ENCODE data around the gene SLC35B1. TPM values are rescaled to one million over a fixed set of nuclear protein-coding genes. Genes with fewer than 3 reads are reported as not detected.
"Not testable (repeated sequence)": the region's sequence is repeated elsewhere in the genome, so short reads cannot be mapped to it uniquely, and the experiment has no call there.

SLC35B1 gene
- total RNA-seq, 4 donors from 2014 or later: 17.9 to 35.6 (median 19.5) TPM

DNA sequence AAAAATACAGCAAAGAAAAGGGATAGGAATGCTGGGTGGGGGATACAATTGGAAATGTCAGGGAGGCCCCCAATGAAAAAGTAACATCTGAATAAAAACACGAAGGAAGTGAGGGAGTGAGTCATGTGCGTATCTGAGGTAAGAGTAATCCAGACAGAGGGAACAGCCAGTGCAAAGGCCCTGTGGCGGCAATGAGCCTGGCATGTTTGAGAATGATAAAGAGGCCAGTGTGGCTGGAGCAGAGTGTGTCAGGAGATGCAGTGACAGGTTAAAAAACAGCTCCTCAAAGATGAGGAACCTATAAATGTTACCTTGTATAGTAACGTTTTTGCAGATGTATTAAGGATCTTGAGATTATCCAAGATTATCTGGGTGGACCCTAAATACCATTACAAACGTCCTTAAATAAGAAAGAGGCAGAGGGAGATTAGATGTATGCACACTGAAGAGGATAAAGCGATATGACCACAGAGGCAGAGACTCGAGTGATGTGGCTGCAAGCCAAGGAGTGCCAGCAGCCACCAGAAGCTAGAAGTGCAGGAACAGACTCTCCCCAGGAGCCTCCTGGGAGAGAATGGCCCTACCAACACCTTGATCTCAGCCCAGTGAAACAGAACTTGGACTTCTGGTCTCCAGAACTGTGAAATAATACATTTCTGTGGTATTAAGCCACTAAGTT lies 17.8 kb upstream of the SLC35B1 start:
- no peak overlapping the region for H3K4me3 ChIP-seq
- no peak for TF ChIP-seq POLR2AphosphoS5 (IDR thresholded peaks at IDR 0.05)
- TF ChIP-seq, protein P1, sequence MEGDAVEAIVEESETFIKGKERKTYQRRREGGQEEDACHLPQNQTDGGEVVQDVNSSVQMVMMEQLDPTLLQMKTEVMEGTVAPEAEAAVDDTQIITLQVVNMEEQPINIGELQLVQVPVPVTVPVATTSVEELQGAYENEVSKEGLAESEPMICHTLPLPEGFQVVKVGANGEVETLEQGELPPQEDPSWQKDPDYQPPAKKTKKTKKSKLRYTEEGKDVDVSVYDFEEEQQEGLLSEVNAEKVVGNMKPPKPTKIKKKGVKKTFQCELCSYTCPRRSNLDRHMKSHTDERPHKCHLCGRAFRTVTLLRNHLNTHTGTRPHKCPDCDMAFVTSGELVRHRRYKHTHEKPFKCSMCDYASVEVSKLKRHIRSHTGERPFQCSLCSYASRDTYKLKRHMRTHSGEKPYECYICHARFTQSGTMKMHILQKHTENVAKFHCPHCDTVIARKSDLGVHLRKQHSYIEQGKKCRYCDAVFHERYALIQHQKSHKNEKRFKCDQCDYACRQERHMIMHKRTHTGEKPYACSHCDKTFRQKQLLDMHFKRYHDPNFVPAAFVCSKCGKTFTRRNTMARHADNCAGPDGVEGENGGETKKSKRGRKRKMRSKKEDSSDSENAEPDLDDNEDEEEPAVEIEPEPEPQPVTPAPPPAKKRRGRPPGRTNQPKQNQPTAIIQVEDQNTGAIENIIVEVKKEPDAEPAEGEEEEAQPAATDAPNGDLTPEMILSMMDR (IDR thresholded peaks at IDR 0.05): no peak
- no peak for TF ChIP-seq POLR2A (IDR thresholded peaks at IDR 0.05)
- no peak for TF ChIP-seq EP300 (IDR thresholded peaks at IDR 0.05)
- H3K9me3 ChIP-seq: no peaks in the 10 kb centered on the region
- no peaks in the 10 kb centered on the region for H3K27me3 ChIP-seq
- H3K4me1 ChIP-seq: peaks cover 7 to 83% (median 41%) of the 10 kb centered on the region in 3 donors
- H3K27ac ChIP-seq: peak overlapping the region in 3 of 4 donors; percentile 75 to 86 (median 80)
- peaks cover 0 to 21% of the 10 kb centered on the region in 2 donors for H3K36me3 ChIP-seq
- ATAC-seq: no peak
- 78 to 83% methylated on average over 7 of the region's 7 CpGs for WGBS, 2 donors (ENCODE audit: low coverage in 1 of 2)

DNA sequence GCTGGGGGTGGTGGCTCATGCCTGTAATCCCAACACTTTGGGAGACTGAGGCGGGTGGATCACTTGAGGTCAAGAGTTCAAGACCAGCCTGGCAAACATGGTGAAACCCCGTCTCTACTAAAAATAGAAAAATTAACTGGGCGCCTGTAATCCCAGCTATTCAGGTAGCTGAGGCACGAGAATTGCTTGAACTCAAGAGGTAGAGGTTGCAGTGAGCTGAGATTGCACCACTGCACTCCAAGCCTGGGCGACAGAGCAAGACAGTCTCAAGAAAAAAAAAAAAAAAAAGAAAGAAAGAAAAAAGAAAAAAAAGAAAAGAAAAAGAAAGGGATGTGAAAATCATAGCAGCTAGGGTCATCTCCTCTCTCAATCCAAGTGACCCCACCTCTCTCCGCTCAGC lies 16.8 kb upstream of the SLC35B1 start:
- H3K27ac ChIP-seq: peak overlapping the region; percentile 25 to 86 (median 78)
- WGBS, 2 donors (ENCODE audit: low coverage in 1 of 2): 81 to 100% methylated on average over 2 to 6 of the region's 6 CpGs
- H3K4me1 ChIP-seq: peaks cover 5 to 83% (median 38%) of the 10 kb centered on the region in 3 donors
- H3K9me3 ChIP-seq, ATAC-seq, H3K27me3 ChIP-seq, H3K4me3 ChIP-seq: not testable (repeated sequence)
- peaks cover 0 to 30% of the 10 kb centered on the region in 2 donors for H3K36me3 ChIP-seq

DNA sequence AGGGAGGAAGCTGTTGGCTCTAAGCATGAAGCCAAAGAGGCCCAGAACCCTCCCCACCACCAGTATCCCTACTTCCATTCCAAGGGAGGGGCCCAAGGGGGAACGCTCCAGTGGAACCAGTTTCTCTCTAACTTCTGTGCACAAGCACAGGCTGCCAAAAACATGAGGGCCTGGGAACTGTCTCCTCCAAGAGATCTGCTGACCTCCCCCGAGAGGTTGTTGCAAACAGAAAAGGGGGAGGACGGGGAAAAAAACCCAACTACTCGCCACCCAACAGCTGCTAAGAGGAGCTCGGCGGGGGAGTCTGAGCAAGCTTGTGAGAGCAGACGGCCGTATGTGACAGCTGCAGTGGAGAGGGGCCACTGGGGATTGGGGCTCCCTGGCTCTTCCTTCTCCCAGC lies 15.7 kb upstream of the SLC35B1 start:
- peak; percentile 80 for ATAC-seq
- Histone ChIP-seq H3K27ac (peak overlapping the region; percentile 45 to 86 (median 78)), H3K4me1 (peaks cover 5 to 74% (median 27%) of the 10 kb centered on the region in 3 donors), H3K36me3 (peaks cover 0 to 41% of the 10 kb centered on the region in 2 donors), H3K4me3 (no peak overlapping the region), H3K27me3 (no peaks in the 10 kb centered on the region), H3K9me3 (no peaks in the 10 kb centered on the region)
- WGBS, 2 donors (ENCODE audit: low coverage in 1 of 2): 0 to 22% methylated on average over 1 to 3 of the region's 8 CpGs
- no peak for TF ChIP-seq POLR2A (IDR thresholded peaks at IDR 0.05)
- TF ChIP-seq EP300 (IDR thresholded peaks at IDR 0.05): no peak
- TF ChIP-seq, protein P1 (IDR thresholded peaks at IDR 0.05): no peak
- no peak for TF ChIP-seq POLR2AphosphoS5 (IDR thresholded peaks at IDR 0.05)

DNA sequence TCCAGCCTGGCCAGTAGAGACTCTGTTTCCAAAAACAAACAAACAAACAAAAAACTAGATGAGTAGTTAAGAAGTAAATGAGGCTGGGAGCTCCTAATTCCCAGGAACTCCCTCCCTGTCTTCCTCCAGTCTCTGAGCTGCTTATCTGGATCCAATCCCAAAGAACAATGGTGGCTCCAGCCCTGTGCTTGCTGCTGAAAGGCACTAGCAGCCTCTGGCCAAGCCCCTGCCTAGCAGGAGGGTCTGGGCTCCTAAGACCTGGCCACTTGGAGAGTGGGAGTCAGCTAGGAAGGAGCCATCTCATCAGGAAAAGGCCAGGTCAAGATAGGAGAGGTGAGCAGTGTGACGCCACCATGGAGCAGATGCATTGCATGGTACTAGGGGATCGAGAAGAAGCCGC lies 14.3 kb upstream of the SLC35B1 start:
- 92% methylated on average over 2 of the region's 3 CpGs; no CpG with 5 or more reads in 1 of the 2 donors for WGBS, 2 donors (ENCODE audit: low coverage in 1 of 2)
- Histone ChIP-seq H3K4me3 (no peak overlapping the region), H3K27ac (peak overlapping the region in 3 of 4 donors; percentile 75 to 86 (median 80)), H3K27me3 (no peaks in the 10 kb centered on the region), H3K4me1 (peaks cover 5 to 69% (median 23%) of the 10 kb centered on the region in 3 donors), H3K9me3 (no peaks in the 10 kb centered on the region), H3K36me3 (peaks cover 0 to 55% of the 10 kb centered on the region in 2 donors)
- no peak for TF ChIP-seq EP300 (IDR thresholded peaks at IDR 0.05)
- TF ChIP-seq POLR2AphosphoS5 (IDR thresholded peaks at IDR 0.05): no peak
- TF ChIP-seq, protein P1 (IDR thresholded peaks at IDR 0.05): no peak
- TF ChIP-seq POLR2A (IDR thresholded peaks at IDR 0.05): no peak
- ATAC-seq: no peak

DNA sequence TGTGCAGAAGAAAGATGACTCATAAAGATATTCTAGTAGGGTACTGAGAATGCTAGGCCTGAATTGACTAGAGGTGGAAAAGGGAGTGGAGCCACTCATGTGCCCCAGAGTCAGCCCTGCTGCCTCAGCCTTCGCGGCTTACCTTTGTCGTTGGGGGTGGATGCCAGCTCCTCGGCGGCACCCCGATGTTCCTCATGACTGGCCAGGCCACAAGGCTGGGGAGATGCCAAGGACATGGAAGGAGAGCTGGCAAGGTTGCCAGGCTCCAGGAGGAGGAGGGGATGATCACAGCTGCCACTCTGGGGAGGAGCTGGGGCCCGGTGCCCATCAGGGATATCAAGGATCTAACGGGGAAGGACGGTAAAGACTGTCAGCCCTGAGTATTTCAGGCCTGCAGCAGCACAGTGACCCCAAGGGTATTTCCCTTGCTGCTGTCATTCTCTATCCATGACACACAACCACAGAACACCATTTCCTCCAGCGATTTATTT lies 9.7 kb upstream of the SLC35B1 start:
- peaks cover 0 to 58% (median 4%) of the 10 kb centered on the region in 3 donors for H3K4me1 ChIP-seq
- ATAC-seq: no peak
- H3K4me3 ChIP-seq: no peak overlapping the region
- H3K36me3 ChIP-seq: peaks cover 0 to 89% of the 10 kb centered on the region in 2 donors
- H3K9me3 ChIP-seq: no peaks in the 10 kb centered on the region
- no peaks in the 10 kb centered on the region for H3K27me3 ChIP-seq
- H3K27ac ChIP-seq: peak overlapping the region in 3 of 4 donors; percentile 61 to 75 (median 69)
- 40 to 72% methylated on average over 1 to 8 of the region's 10 CpGs for WGBS, 2 donors (ENCODE audit: low coverage in 1 of 2)
- TF ChIP-seq, protein P1 (IDR thresholded peaks at IDR 0.05): no peak
- TF ChIP-seq POLR2AphosphoS5 (IDR thresholded peaks at IDR 0.05) (no peak), POLR2A (IDR thresholded peaks at IDR 0.05) (no peak), EP300 (IDR thresholded peaks at IDR 0.05) (no peak)
